Endothelial cell of umbilical vein (primary cell): ENCODE data around the gene SPTBN5. TPM values are rescaled to one million over a fixed set of nuclear protein-coding genes. Genes with fewer than 3 reads are reported as not detected.

Experiments
- BruUV-seq: library from RNA; stranded (reverse); fragments of 400-500 nt; replicated peaks from 2 replicates; lab custom pipeline; 2021; lab: Mats Ljungman, UMichigan
- CTCF ChIA-PET: fragments of 300-600, 350-600 bp; sonication (Branson Sonifier 250); formaldehyde crosslinking; loops from one replicate; lab custom pipeline; 2021; ENCODE audit warnings: antibody characterized with exemption, inconsistent platforms; lab: Charles Lee
- POLR2A ChIA-PET: fragments of 300-600, 350-600 bp; sonication (Branson Sonifier 250); formaldehyde crosslinking; loops from one replicate; lab custom pipeline; 2021; ENCODE audit warnings: antibody characterized with exemption, inconsistent platforms; lab: Charles Lee
- DNase-seq: peaks from one replicate; pipeline ENCODE4 v3.0.0-alpha.2; 2011; ENCODE audit warnings: low read depth, low spot score
- FAIRE-seq: peaks from 2 replicates; lab custom pipeline; 2011; peaks lifted over from hg19 to GRCh38; lab: Jason Lieb, UNC
- H2AFZ ChIP-seq: 2 replicates; pipeline ENCODE4 v1.6.0; 2012; ENCODE audit warnings: low read depth, low read length, control low read depth, inconsistent platforms
- H3K27ac ChIP-seq: 2 replicates; pipeline ENCODE4 v1.5.1; 2011; ENCODE audit warnings: low read depth, mild to moderate bottlenecking, control low read depth, low read length, moderate library complexity; ENCODE audit not compliant: insufficient read depth
- H3K27me3 ChIP-seq, 2 experiments: 2 replicates each; pipeline versions ENCODE4 v1.6.0 to v1.6.1; 2011; ENCODE audit warnings: low read length in 2 of 2, mixed read lengths in 1 of 2; ENCODE audit not compliant: control insufficient read depth in 2 of 2, insufficient read depth in 2 of 2
- H3K36me3 ChIP-seq, 2 experiments: 2 replicates in 1 of 2; 3 replicates in 1 of 2; pipeline ENCODE4 v1.5.1; 2011; ENCODE audit warnings: low read length in 2 of 2, mild to moderate bottlenecking in 1 of 2, moderate library complexity in 1 of 2; ENCODE audit not compliant: control insufficient read depth in 2 of 2, insufficient read depth in 2 of 2; ENCODE audit errors: extremely low read depth in 1 of 2
- H3K4me1 ChIP-seq: 3 replicates; pipeline ENCODE4 v1.5.1; 2011; ENCODE audit warnings: mild to moderate bottlenecking, low read length; ENCODE audit not compliant: control insufficient read depth, insufficient read depth; ENCODE audit errors: extremely low read depth
- H3K4me2 ChIP-seq: 2 replicates; pipeline ENCODE4 v1.6.1; 2011; ENCODE audit warnings: low read length, control low read depth, mixed read lengths; ENCODE audit not compliant: insufficient read depth
- H3K4me3 ChIP-seq, 3 experiments: fragments of 200-600 bp in 1 of 3; sonication (generic), shearing (Covaris generic) in 1 of 3; replicated peaks in 1 of 3; 2 replicates each; pipeline ENCODE4 v1.5.1; 2011 to 2016; ENCODE audit warnings: control low read depth in 3 of 3, low read length in 3 of 3, mild to moderate bottlenecking in 2 of 3, inconsistent platforms in 1 of 3, low read depth in 1 of 3, moderate library complexity in 1 of 3; ENCODE audit not compliant: insufficient read depth in 1 of 3
- H3K79me2 ChIP-seq: 2 replicates; pipeline ENCODE4 v1.6.0; 2012; ENCODE audit warnings: low read length, inconsistent platforms; ENCODE audit not compliant: control insufficient read depth, insufficient read depth
- H3K9ac ChIP-seq: replicated peaks from 2 replicates; pipeline ENCODE3; 2011; ENCODE audit warnings: low read length, control low read depth; ENCODE audit not compliant: insufficient read depth; ENCODE audit errors: extremely low read depth
- H3K9me1 ChIP-seq: replicated peaks from 3 replicates; pipeline ENCODE4 v1.6.0; 2011; ENCODE audit warnings: mild to moderate bottlenecking, low read length; ENCODE audit not compliant: control insufficient read depth, insufficient read depth; ENCODE audit errors: extremely low read depth
- H3K9me3 ChIP-seq: replicated peaks from 2 replicates; pipeline ENCODE4 v1.5.1; 2012; ENCODE audit warnings: low read length, inconsistent platforms; ENCODE audit not compliant: control insufficient read depth, insufficient read depth
- H4K20me1 ChIP-seq: replicated peaks from 2 replicates; pipeline ENCODE3; 2011; ENCODE audit warnings: mild to moderate bottlenecking, low read length; ENCODE audit not compliant: control insufficient read depth, insufficient read depth; ENCODE audit errors: extremely low read depth
- EZH2 ChIP-seq: IDR thresholded peaks from 2 replicates; pipeline ENCODE4 v1.6.1; 2012; ENCODE audit warnings: borderline replicate concordance, low read depth, mild to moderate bottlenecking, moderate library complexity, low read length, inconsistent platforms; ENCODE audit not compliant: severe bottlenecking
- FOS ChIP-seq: IDR thresholded peaks from 2 replicates; pipeline ENCODE4 v1.6.1; 2011; ENCODE audit warnings: mild to moderate bottlenecking, low read length, moderate library complexity, borderline replicate concordance; ENCODE audit not compliant: insufficient read depth
- GATA2 ChIP-seq: IDR thresholded peaks from 2 replicates; pipeline ENCODE4 v1.7.0; 2011; ENCODE audit warnings: low read depth, mild to moderate bottlenecking, moderate library complexity, mixed read lengths, low read length; ENCODE audit not compliant: insufficient read length, insufficient read depth
- JUN ChIP-seq: IDR thresholded peaks from 2 replicates; pipeline ENCODE4 v1.6.1; 2011; ENCODE audit warnings: borderline replicate concordance, low read depth; ENCODE audit not compliant: insufficient read length, insufficient read depth
- MAX ChIP-seq: IDR thresholded peaks from 2 replicates; pipeline ENCODE4 v1.6.1; 2011; ENCODE audit not compliant: insufficient read depth, insufficient read length
- MYC ChIP-seq: IDR thresholded peaks from one replicate; pipeline ENCODE4 v1.6.1; 2011; ENCODE audit warnings: mild to moderate bottlenecking, low read depth, low read length
- POLR2A ChIP-seq: IDR thresholded peaks from 2 replicates; pipeline ENCODE4 v1.6.1; 2012; ENCODE audit warnings: low read depth, mild to moderate bottlenecking, control low read depth, low read length
- POLR2AphosphoS5 ChIP-seq: IDR thresholded peaks from 2 replicates; pipeline ENCODE4 v1.6.1; 2012; ENCODE audit warnings: low read depth, mild to moderate bottlenecking, control low read depth, low read length, moderate library complexity; ENCODE audit not compliant: insufficient read depth
- dilution Hi-C: fragments of 300-500 bp; cut with MboI; formaldehyde crosslinking; loops from one replicate; pipeline ENCODE4 v1.15.0; 2019; ENCODE audit warnings: low sequenced_read_pairs; ENCODE audit not compliant: extremely low pct_ligation_motif_present
- intact Hi-C: fragments of 100-400 bp; cut with micrococcal nuclease; formaldehyde crosslinking; loops from one replicate; pipeline ENCODE4 v1.10.0; 2022
- polyA plus RNA-seq, 4 experiments: library from polyadenylated mRNA; depleted of rRNA in 3 of 4; stranded (reverse) in 3 of 4; unstranded in 1 of 4; fragments of >200 nt; gene quantifications; 2 replicates each; pipeline versions ENCODE4 v1.2.1 to v1.2.3, GENCODE V29; 2011 to 2012; ENCODE audit warnings: missing spikeins in 1 of 4
- total RNA-seq: library from RNA; stranded (reverse); gene quantifications from 2 replicates; pipeline ENCODE4 v1.2.3, GENCODE V29; 2021
- TF ChIP-seq, protein P1 (sequence below), 2 donors: IDR thresholded peaks; 1 replicate in 1 of 2; 2 replicates in 1 of 2; pipeline ENCODE4 v1.5.1; 2011; ENCODE audit warnings: low read length in 2 of 2, mild to moderate bottlenecking in 2 of 2, moderate library complexity in 2 of 2, control low read depth in 1 of 2, inconsistent platforms in 1 of 2, low read depth in 1 of 2; ENCODE audit not compliant: insufficient read depth in 1 of 2; ENCODE audit errors: extremely low read depth in 1 of 2

SPTBN5 gene
- total and polyA plus RNA-seq, 2 donors (not counting 3 experiments of a cell fraction or from before 2014, with no cell fraction given): 12.0 to 19.0 TPM

DNA sequence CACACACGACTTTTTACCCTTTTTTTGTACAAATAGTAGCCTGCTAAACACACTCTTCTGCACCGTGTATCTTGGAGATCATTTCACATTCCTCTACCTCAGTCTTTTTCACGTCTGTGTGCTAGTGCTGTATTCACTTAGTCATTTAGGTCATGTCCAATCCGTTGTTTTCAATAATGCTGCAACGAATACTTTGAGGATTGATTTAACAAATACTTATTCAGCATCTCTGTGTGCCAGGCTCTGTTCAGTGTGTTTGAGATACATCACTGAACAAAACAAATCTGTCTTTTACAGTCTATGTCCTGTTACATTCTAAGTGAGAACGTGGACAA lies 65.1 kb downstream of the SPTBN5 start:
- Histone ChIP-seq H3K27ac (no peak overlapping the region), H3K4me1 (peaks cover 10% of the 10 kb centered on the region), H4K20me1 (no peaks in the 10 kb centered on the region), H3K9ac (peak overlapping the region; percentile 77), H3K9me1 (no peaks in the 10 kb centered on the region), H3K79me2 (no peaks in the 10 kb centered on the region), H2AFZ (no peak overlapping the region), H3K9me3 (no peaks in the 10 kb centered on the region), H3K27me3 (no peaks in the 10 kb centered on the region), H3K4me2 (peak overlapping the region; percentile 39), H3K36me3 (peaks cover 0 to 11% of the 10 kb centered on the region in 2 experiments), H3K4me3 (peak overlapping the region in 2 of 3 experiments; percentile 73 to 87)
- dilution Hi-C loops (no loop called here), intact Hi-C loops (loop anchor here (1.0 to 5.0 kb wide), 2 partner anchors 54 to 64 kb away; partner anchors contain the start of genes MAPKBP1 and SPTBN5)
- CTCF ChIA-PET: interaction anchor here (0.7 to 1.0 kb wide), 2 partner anchors 15 to 56 kb away, joined by 3 to 4 read pairs; no protein-coding TSS in a partner anchor
- POLR2A ChIA-PET: no interaction called here
- DNase-seq: no peak
- no peak for TF ChIP-seq POLR2AphosphoS5
- TF ChIP-seq JUN: no peak
- no peak for TF ChIP-seq GATA2
- TF ChIP-seq EZH2: no peak
- TF ChIP-seq POLR2A: no peak
- TF ChIP-seq, protein P1, sequence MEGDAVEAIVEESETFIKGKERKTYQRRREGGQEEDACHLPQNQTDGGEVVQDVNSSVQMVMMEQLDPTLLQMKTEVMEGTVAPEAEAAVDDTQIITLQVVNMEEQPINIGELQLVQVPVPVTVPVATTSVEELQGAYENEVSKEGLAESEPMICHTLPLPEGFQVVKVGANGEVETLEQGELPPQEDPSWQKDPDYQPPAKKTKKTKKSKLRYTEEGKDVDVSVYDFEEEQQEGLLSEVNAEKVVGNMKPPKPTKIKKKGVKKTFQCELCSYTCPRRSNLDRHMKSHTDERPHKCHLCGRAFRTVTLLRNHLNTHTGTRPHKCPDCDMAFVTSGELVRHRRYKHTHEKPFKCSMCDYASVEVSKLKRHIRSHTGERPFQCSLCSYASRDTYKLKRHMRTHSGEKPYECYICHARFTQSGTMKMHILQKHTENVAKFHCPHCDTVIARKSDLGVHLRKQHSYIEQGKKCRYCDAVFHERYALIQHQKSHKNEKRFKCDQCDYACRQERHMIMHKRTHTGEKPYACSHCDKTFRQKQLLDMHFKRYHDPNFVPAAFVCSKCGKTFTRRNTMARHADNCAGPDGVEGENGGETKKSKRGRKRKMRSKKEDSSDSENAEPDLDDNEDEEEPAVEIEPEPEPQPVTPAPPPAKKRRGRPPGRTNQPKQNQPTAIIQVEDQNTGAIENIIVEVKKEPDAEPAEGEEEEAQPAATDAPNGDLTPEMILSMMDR (IDR thresholded peaks at IDR 0.05; ENCODE audit: extremely low read depth in 1 of 2, insufficient read depth in 1 of 2, low read depth in 1 of 2, low read length in 2 of 2): no peak
- TF ChIP-seq MYC: no peak
- no peak for TF ChIP-seq MAX
- TF ChIP-seq FOS: no peak
- BruUV-seq: no TSS peak
- peak; percentile 42 for FAIRE-seq
